B cell (primary cell): ENCODE results near the gene RPS15. TPM values are rescaled to one million over a fixed set of nuclear protein-coding genes. Genes with fewer than 3 reads are reported as not detected.

Source experiments
- ATAC-seq: fragments of 200-7000 bp; cut with Tn5 transposase; one replicate; pipeline ENCODE4 v1.10.0; 2021; ENCODE audit warnings: low read depth, mild to moderate bottlenecking, moderate number of reproducible peaks, moderate library complexity
- CTCF ChIA-PET: fragments of 350-600 bp; sonication (Branson Sonifier 250); formaldehyde crosslinking; loops from one replicate; lab custom pipeline; 2021; ENCODE audit warnings: antibody characterized with exemption, inconsistent platforms; lab: Charles Lee
- POLR2A ChIA-PET: fragments of 350-600 bp; sonication (Branson Sonifier 250); formaldehyde crosslinking; loops from one replicate; lab custom pipeline; 2021; ENCODE audit warnings: antibody characterized with exemption; lab: Charles Lee
- DNase-seq: peaks from one replicate; pipeline ENCODE4 v3.0.0; 2013
- H2AFZ ChIP-seq: 2 replicates; pipeline ENCODE4 v1.6.1; 2012; ENCODE audit warnings: mild to moderate bottlenecking, low read depth, low read length; ENCODE audit not compliant: insufficient read depth, poor library complexity, severe bottlenecking
- H3K27ac ChIP-seq, 2 donors: 1 replicate in 1 of 2; 2 replicates in 1 of 2; pipeline ENCODE4 v1.5.1; 2012 to 2013; ENCODE audit warnings: low read length in 2 of 2, mild to moderate bottlenecking in 2 of 2, moderate library complexity in 1 of 2
- H3K27me3 ChIP-seq, 4 experiments: fragments of 200-600 bp in 1 of 4; sonication (generic) in 1 of 4; replicated peaks in 1 of 4; 1 replicate in 2 of 4; 2 replicates in 2 of 4; pipeline versions ENCODE4 v1.6.1 to v1.7.0; 2013 to 2016; ENCODE audit warnings: low read length in 3 of 4, mild to moderate bottlenecking in 2 of 4, mixed read lengths in 1 of 4, moderate library complexity in 1 of 4; ENCODE audit not compliant: insufficient read depth in 4 of 4, control insufficient read depth in 3 of 4; ENCODE audit errors: control extremely low read depth in 1 of 4
- H3K36me3 ChIP-seq, 2 experiments: replicated peaks in 1 of 2; 1 replicate in 1 of 2; 2 replicates in 1 of 2; pipeline versions ENCODE4 v1.6.1 to v1.7.1; 2013; ENCODE audit warnings: low read length in 1 of 2; ENCODE audit not compliant: insufficient read depth in 2 of 2, control insufficient read depth in 1 of 2; ENCODE audit errors: control extremely low read depth in 1 of 2, extremely low read depth in 1 of 2
- H3K4me1 ChIP-seq, 2 donors: fragments of 200-600 bp in 1 of 2; sonication (generic) in 1 of 2; 1 replicate in 1 of 2; 2 replicates in 1 of 2; pipeline versions ENCODE4 v1.5.1 to v1.6.1; 2013 to 2017; ENCODE audit warnings: low read length in 2 of 2; ENCODE audit not compliant: control insufficient read depth in 2 of 2, insufficient read depth in 2 of 2
- H3K4me2 ChIP-seq: replicated peaks from 2 replicates; pipeline ENCODE3; 2012; ENCODE audit warnings: mild to moderate bottlenecking, low read depth, low read length; ENCODE audit not compliant: poor library complexity, severe bottlenecking
- H3K4me3 ChIP-seq, 5 experiments: fragments of 200-600 bp in 1 of 5; sonication (generic) in 1 of 5; 1 replicate in 3 of 5; 2 replicates in 2 of 5; pipeline versions ENCODE4 v1.5.1 to v1.7.0; 2011 to 2016; ENCODE audit warnings: low read length in 4 of 5, mild to moderate bottlenecking in 4 of 5, low read depth in 2 of 5, control low read depth in 1 of 5, moderate library complexity in 1 of 5; ENCODE audit not compliant: insufficient read depth in 1 of 5; ENCODE audit errors: control extremely low read depth in 1 of 5, extremely low read depth in 1 of 5
- H3K79me2 ChIP-seq: fragments of 200-600 bp; sonication (generic); one replicate; pipeline ENCODE4 v1.6.0; 2016; ENCODE audit warnings: low read length; ENCODE audit not compliant: control insufficient read depth, insufficient read depth
- H3K9ac ChIP-seq: fragments of 200-600 bp; sonication (generic); 2 replicates; pipeline ENCODE4 v1.6.1; 2017; ENCODE audit warnings: mild to moderate bottlenecking, low read length, moderate library complexity
- H3K9me3 ChIP-seq, 3 donors: one replicate each; pipeline versions ENCODE4 v1.6.1 to v1.7.1; 2013; ENCODE audit warnings: low read length in 2 of 3; ENCODE audit not compliant: control insufficient read depth in 2 of 3, insufficient read depth in 1 of 3; ENCODE audit errors: control extremely low read depth in 1 of 3
- H4K20me1 ChIP-seq: 2 replicates; pipeline ENCODE4 v1.6.0; 2012; ENCODE audit warnings: mild to moderate bottlenecking, low read length; ENCODE audit not compliant: insufficient read depth, control insufficient read depth, poor library complexity, severe bottlenecking
- H3K27ac Mint-ChIP-seq: one replicate; pipeline ENCODE4 v1.8.0; 2021; ENCODE audit warnings: mixed read lengths
- H3K27me3 Mint-ChIP-seq: one replicate; pipeline ENCODE4 v1.8.0; 2021; ENCODE audit warnings: mixed read lengths
- H3K4me1 Mint-ChIP-seq: one replicate; pipeline ENCODE4 v1.8.0; 2021; ENCODE audit warnings: mixed read lengths
- H3K4me3 Mint-ChIP-seq: one replicate; pipeline ENCODE4 v1.8.0; 2021; ENCODE audit warnings: mixed read lengths
- H3K9me3 Mint-ChIP-seq: one replicate; pipeline ENCODE4 v1.8.0; 2022; ENCODE audit warnings: mixed read lengths; ENCODE audit not compliant: insufficient read depth
- CTCF ChIP-seq: fragments of 200-600 bp; IDR thresholded peaks from one replicate; pipeline ENCODE4 v1.8.0; 2022; ENCODE audit warnings: antibody characterized with exemption, mild to moderate bottlenecking
- EZH2 ChIP-seq: IDR thresholded peaks from 2 replicates; pipeline ENCODE4 v1.6.1; 2012; ENCODE audit warnings: borderline replicate concordance, low read depth, mild to moderate bottlenecking, moderate library complexity, low read length; ENCODE audit not compliant: insufficient read depth, poor library complexity, severe bottlenecking
- WGBS: methylation state at CpG from one replicate; pipeline ENCODE4 v1.1.5; 2013; ENCODE audit warnings: missing lambda C conversion rate; ENCODE audit not compliant: insufficient coverage; 5-methylcytosine and 5-hydroxymethylcytosine counted together
- intact Hi-C: fragments of 100-400 bp; cut with micrococcal nuclease; formaldehyde crosslinking; loops from one replicate; pipeline ENCODE4 v1.10.0; 2022
- polyA plus RNA-seq: library from polyadenylated mRNA; depleted of rRNA; stranded (reverse); fragments of >200 nt; gene quantifications from 2 replicates; pipeline ENCODE4 v1.2.3, GENCODE V29; 2012
- total RNA-seq, 2 donors: library from RNA; stranded (reverse); fragments of 120-200 nt in 1 of 2; gene quantifications; 1 replicate in 1 of 2; 2 replicates in 1 of 2; pipeline versions ENCODE4 v1.2.3 to v1.2.4, GENCODE V29; 2013 to 2022

RPS15 gene
- total and polyA plus RNA-seq, 2 donors (not counting 1 experiment from before 2014, with no cell fraction given), result 1,520 to 6,007 TPM

GRCh38 chr19:1422943-1423342, 15.3 kb upstream of the RPS15 start:
- CTCF ChIA-PET, result no interaction called here
- Histone ChIP-seq H3K9ac (no peak overlapping the region), H3K9me3 (no peaks in the 10 kb centered on the region), H3K79me2 (peaks cover 66% of the 10 kb centered on the region), H2AFZ (no peak overlapping the region), H3K27me3 (no peaks in the 10 kb centered on the region), H3K4me3 (no peak overlapping the region), H4K20me1 (peaks cover 94% of the 10 kb centered on the region), H3K4me2 (no peak overlapping the region), H3K4me1 (no peaks in the 10 kb centered on the region), H3K36me3 (peaks cover 0 to 73% of the 10 kb centered on the region in 2 experiments), H3K27ac (no peak overlapping the region)
- intact Hi-C loops, result no loop called here
- DNase-seq (no peak), ATAC-seq (no peak)
- H3K27me3 Mint-ChIP-seq, result no peaks in the 10 kb centered on the region
- no peak overlapping the region for H3K27ac Mint-ChIP-seq
- TF ChIP-seq CTCF (no peak), EZH2 (no peak)
- no peaks in the 10 kb centered on the region for H3K9me3 Mint-ChIP-seq
- H3K4me1 Mint-ChIP-seq, result no peaks in the 10 kb centered on the region
- no peak overlapping the region for H3K4me3 Mint-ChIP-seq
- WGBS, result 96% methylated on average over 19 of the region's 24 CpGs
- POLR2A ChIA-PET, result no interaction called here

GRCh38 chr19:1423436-1424191, 14.6 kb upstream of the RPS15 start:
- no peaks in the 10 kb centered on the region for H3K27me3 Mint-ChIP-seq
- no peaks in the 10 kb centered on the region for H3K4me1 Mint-ChIP-seq
- POLR2A ChIA-PET, result no interaction called here
- ATAC-seq, result no peak
- H3K4me2 ChIP-seq, result no peak overlapping the region
- H3K9me3 ChIP-seq, result no peaks in the 10 kb centered on the region
- H4K20me1 ChIP-seq, result peaks cover 93% of the 10 kb centered on the region
- H3K27ac ChIP-seq, result no peak overlapping the region
- H3K9ac ChIP-seq, result no peak overlapping the region
- H3K27me3 ChIP-seq, result no peaks in the 10 kb centered on the region
- DNase-seq, result no peak
- intact Hi-C loops, result no loop called here
- peaks cover 59% of the 10 kb centered on the region for H3K79me2 ChIP-seq
- no peaks in the 10 kb centered on the region for H3K4me1 ChIP-seq
- H2AFZ ChIP-seq, result no peak overlapping the region
- H3K4me3 ChIP-seq, result no peak overlapping the region
- peaks cover 0 to 73% of the 10 kb centered on the region in 2 experiments for H3K36me3 ChIP-seq
- no peak for TF ChIP-seq EZH2
- no peak for TF ChIP-seq CTCF
- no peak overlapping the region for H3K27ac Mint-ChIP-seq
- CTCF ChIA-PET, result no interaction called here
- H3K4me3 Mint-ChIP-seq, result no peak overlapping the region
- H3K9me3 Mint-ChIP-seq, result no peaks in the 10 kb centered on the region
- WGBS, result 96% methylated on average over 39 of the region's 40 CpGs
